HG03103 (cell line): ENCODE data around the gene TREM1.

Experiments
- ATAC-seq: cut with Tn5 transposase; IDR thresholded peaks from one replicate; pipeline ENCODE4 v1.9.1; 2021; ENCODE audit warnings: low read depth; ENCODE audit not compliant: unreplicated experiment

Gene TREM1

DNA sequence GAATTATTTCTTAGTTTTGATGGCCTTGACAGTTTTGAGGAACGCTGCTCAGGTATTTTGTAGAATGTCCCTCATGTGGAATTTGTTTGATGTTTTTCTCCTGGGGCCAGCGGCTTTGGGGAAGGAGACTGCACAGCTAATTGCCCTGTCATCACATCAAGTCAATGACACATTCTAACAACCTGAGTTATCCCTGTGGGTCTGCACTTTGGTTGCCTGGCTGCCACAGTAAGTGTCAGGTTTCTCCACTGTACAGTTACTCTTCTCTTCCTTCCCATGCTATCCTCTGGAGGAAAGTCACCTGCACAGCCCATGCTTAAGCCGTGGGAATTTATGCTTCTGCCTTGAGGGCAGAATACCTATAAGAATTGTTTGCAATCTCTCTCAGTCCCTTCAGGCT, 59.7 kb downstream of the TREM1 start:
- no peak for ATAC-seq

DNA sequence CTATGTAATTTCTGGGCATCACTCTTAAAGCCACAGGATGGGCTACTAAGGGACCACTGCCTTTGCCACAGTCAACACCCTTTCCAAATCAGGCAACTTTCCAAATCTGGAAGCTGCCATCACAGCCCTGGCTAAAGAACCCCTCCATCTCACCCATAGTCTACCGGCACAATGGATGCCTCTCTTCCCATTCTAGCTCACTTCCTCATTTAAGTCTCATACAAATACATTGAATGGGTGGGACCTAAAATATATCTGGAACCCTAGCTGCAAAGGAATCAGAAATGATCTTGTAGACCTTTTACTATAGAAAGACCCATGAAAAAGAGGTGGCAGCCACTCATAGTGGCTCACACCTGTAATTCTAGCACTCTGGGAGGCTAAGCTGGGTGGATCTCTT, 61.7 kb downstream of the TREM1 start:
- ATAC-seq = no peak
